HCT116 (cell line): ENCODE measurements around the gene ZNF683. TPM values are rescaled to one million over a fixed set of nuclear protein-coding genes. Genes with fewer than 3 reads are reported as not detected.

Experiments used
- ATAC-seq: fragments of 200-7000 bp; cut with Tn5 transposase; 2 replicates; pipeline ENCODE4 v1.9.1; 2020; ENCODE audit warnings: mild to moderate bottlenecking, moderate library complexity
- BruUV-seq: library from RNA; stranded (reverse); fragments of 400-500 nt; replicated peaks from 2 replicates; lab custom pipeline; 2021; lab: Mats Ljungman, UMichigan
- CTCF ChIA-PET: fragments of 300-600 bp; sonication (Branson Sonifier 250); formaldehyde crosslinking; loops from one replicate; lab custom pipeline; 2021; ENCODE audit warnings: antibody characterized with exemption; lab: Charles Lee
- POLR2A ChIA-PET: fragments of 300-600, 350-600 bp; sonication (Branson Sonifier 250); formaldehyde crosslinking; loops from one replicate; lab custom pipeline; 2021; ENCODE audit warnings: antibody characterized with exemption; lab: Charles Lee
- RAD21 ChIA-PET, 2 experiments: fragments of 300-600 bp; sonication (Branson Sonifier 250); formaldehyde crosslinking; loops; one replicate each; lab custom pipeline; 2023; ENCODE audit warnings: low total read pairs in 2 of 2; ENCODE audit not compliant: uncharacterized antibody in 2 of 2, unreplicated experiment in 2 of 2, low non-redundant PET in 1 of 2; lab: Charles Lee
- DNase-seq: peaks from one replicate; pipeline ENCODE4 v3.0.0-alpha.2; 2010; ENCODE audit warnings: low read depth, low spot score
- H2AFZ ChIP-seq: fragments of 200-600 bp; shearing (Covaris generic), sonication (generic); 2 replicates; pipeline ENCODE4 v1.6.1; 2017; ENCODE audit warnings: low read depth, mixed run types, mixed read lengths, antibody characterized with exemption, low read length; ENCODE audit not compliant: poor library complexity, severe bottlenecking
- H3K27ac ChIP-seq: 2 replicates; pipeline ENCODE4 v1.5.1; 2012; ENCODE audit warnings: low read depth, low read length
- H3K27me3 ChIP-seq: fragments of 200-600 bp; sonication (generic); 2 replicates; pipeline ENCODE4 v1.6.1; 2016; ENCODE audit warnings: mixed run types, low read length, mixed read lengths; ENCODE audit not compliant: insufficient read depth
- H3K36me3 ChIP-seq, 2 experiments: fragments of 200-500 bp in 1 of 2; fragments of 200-600 bp in 1 of 2; sonication (Bioruptor generic) in 1 of 2; sonication (generic) in 1 of 2; 2 replicates each; pipeline versions ENCODE4 v1.5.1 to v1.6.1; 2014 to 2016; ENCODE audit warnings: low read length in 2 of 2, inconsistent platforms in 1 of 2, mixed read lengths in 1 of 2, mixed run types in 1 of 2; ENCODE audit not compliant: insufficient read depth in 2 of 2, control insufficient read depth in 1 of 2
- H3K4me1 ChIP-seq, 2 experiments: fragments of 200-600 bp in 1 of 2; sonication (generic) in 1 of 2; 2 replicates each; pipeline versions ENCODE4 v1.5.1 to v1.6.1; 2012 to 2017; ENCODE audit warnings: low read length in 2 of 2, inconsistent platforms in 1 of 2, mild to moderate bottlenecking in 1 of 2, mixed read lengths in 1 of 2, mixed run types in 1 of 2, moderate library complexity in 1 of 2; ENCODE audit not compliant: insufficient read depth in 2 of 2, control insufficient read depth in 1 of 2
- H3K4me2 ChIP-seq: fragments of 200-600 bp; sonication (generic); 2 replicates; pipeline ENCODE4 v1.6.1; 2017; ENCODE audit warnings: mixed run types, low read length, mixed read lengths
- H3K4me3 ChIP-seq, 2 experiments: fragments of 200-600 bp in 1 of 2; sonication (generic) in 1 of 2; replicated peaks in 1 of 2; 2 replicates each; pipeline ENCODE4 v1.5.1; 2011 to 2016; ENCODE audit warnings: low read length in 2 of 2, control low read depth in 1 of 2, low read depth in 1 of 2, mild to moderate bottlenecking in 1 of 2, mixed read lengths in 1 of 2, mixed run types in 1 of 2
- H3K79me2 ChIP-seq: fragments of 200-600 bp; sonication (generic); 2 replicates; pipeline ENCODE4 v1.6.1; 2017; ENCODE audit warnings: mild to moderate bottlenecking, mixed run types, low read length, moderate library complexity, mixed read lengths; ENCODE audit not compliant: insufficient read depth
- H3K9ac ChIP-seq: fragments of 200-600 bp; sonication (generic); 2 replicates; pipeline ENCODE4 v1.6.1; 2016; ENCODE audit warnings: low read length, mixed read lengths
- H3K9me2 ChIP-seq: fragments of 200-600 bp; sonication (generic), shearing (Covaris generic); 2 replicates; pipeline ENCODE4 v1.6.1; 2017; ENCODE audit warnings: mixed run types, mild to moderate bottlenecking, moderate library complexity; ENCODE audit not compliant: insufficient read depth
- H3K9me3 ChIP-seq, 2 experiments: fragments of 200-500 bp in 1 of 2; fragments of 200-600 bp in 1 of 2; sonication (Bioruptor generic) in 1 of 2; sonication (generic) in 1 of 2; 2 replicates each; pipeline ENCODE4 v1.6.1; 2014 to 2017; ENCODE audit warnings: low read length in 2 of 2, mixed read lengths in 2 of 2, inconsistent platforms in 1 of 2, low read depth in 1 of 2, mild to moderate bottlenecking in 1 of 2, mixed run types in 1 of 2, moderate library complexity in 1 of 2; ENCODE audit not compliant: control insufficient read depth in 1 of 2, insufficient read depth in 1 of 2
- H4K20me1 ChIP-seq: fragments of 200-600 bp; sonication (generic), shearing (Covaris generic); 2 replicates; pipeline ENCODE4 v1.6.1; 2017; ENCODE audit warnings: mixed run types, mild to moderate bottlenecking, moderate library complexity; ENCODE audit not compliant: insufficient read depth
- CBX3 ChIP-seq: IDR thresholded peaks from 2 replicates; pipeline ENCODE4 v1.6.1; 2012; ENCODE audit warnings: low read depth
- CEBPB ChIP-seq: IDR thresholded peaks from 2 replicates; pipeline ENCODE4 v1.6.1; 2012; ENCODE audit warnings: low read depth
- ELF1 ChIP-seq: IDR thresholded peaks from 2 replicates; pipeline ENCODE4 v1.6.1; 2012; ENCODE audit warnings: low read depth, borderline replicate concordance
- EZH2 ChIP-seq: fragments of 200-600 bp; sonication (generic); IDR thresholded peaks from 2 replicates; pipeline ENCODE4 v1.6.1; 2017; ENCODE audit warnings: antibody characterized with exemption, mixed run types
- EZH2phosphoT487 ChIP-seq: fragments of 200-600 bp; IDR thresholded peaks from 2 replicates; pipeline ENCODE4 v1.6.1; 2018; ENCODE audit warnings: antibody characterized with exemption, borderline replicate concordance
- FOSL1 ChIP-seq: IDR thresholded peaks from 2 replicates; pipeline ENCODE4 v1.6.1; 2012; ENCODE audit warnings: low read depth
- POLR2A ChIP-seq: IDR thresholded peaks from 2 replicates; pipeline ENCODE4 v1.7.0; 2011; ENCODE audit warnings: borderline replicate concordance; ENCODE audit not compliant: insufficient read depth, insufficient read length; ENCODE audit errors: extremely low read depth
- POLR2AphosphoS5 ChIP-seq: IDR thresholded peaks from 2 replicates; pipeline ENCODE4 v1.6.1; 2011; ENCODE audit warnings: mild to moderate bottlenecking, low read depth, low read length, moderate library complexity
- RAD21 ChIP-seq: IDR thresholded peaks from 2 replicates; pipeline ENCODE4 v1.6.1; 2012; ENCODE audit warnings: low read depth, mild to moderate bottlenecking
- SIN3A ChIP-seq: IDR thresholded peaks from 2 replicates; pipeline ENCODE4 v1.6.1; 2012; ENCODE audit warnings: low read depth
- SP1 ChIP-seq: IDR thresholded peaks from 2 replicates; pipeline ENCODE4 v1.6.1; 2012; ENCODE audit warnings: low read depth
- SRF ChIP-seq: IDR thresholded peaks from 2 replicates; pipeline ENCODE4 v1.6.1; 2012; ENCODE audit warnings: low read depth
- TCF7L2 ChIP-seq: IDR thresholded peaks from 2 replicates; pipeline ENCODE4 v1.7.0; 2011; ENCODE audit warnings: borderline replicate concordance, inconsistent platforms; ENCODE audit not compliant: insufficient read depth, insufficient read length; ENCODE audit errors: extremely low read depth
- YY1 ChIP-seq: IDR thresholded peaks from 2 replicates; pipeline ENCODE4 v1.6.1; 2011; ENCODE audit warnings: low read length, low read depth, moderate library complexity, mild to moderate bottlenecking; ENCODE audit not compliant: insufficient replicate concordance; ENCODE audit errors: extremely low read depth
- ZBTB33 ChIP-seq: IDR thresholded peaks from 2 replicates; pipeline ENCODE4 v1.6.1; 2011; ENCODE audit warnings: mild to moderate bottlenecking, low read length, moderate library complexity; ENCODE audit not compliant: insufficient replicate concordance; ENCODE audit errors: extremely low read depth
- ZFX ChIP-seq: fragments of 450-650 bp; IDR thresholded peaks from 2 replicates; pipeline ENCODE4 v1.6.1; 2017
- ZNF274 ChIP-seq: fragments of 200-500 bp; sonication (Bioruptor generic); IDR thresholded peaks from 2 replicates; pipeline ENCODE4 v1.6.1; 2014; ENCODE audit warnings: mild to moderate bottlenecking, low read depth, low read length, inconsistent platforms
- intact Hi-C: fragments of 100-400 bp; cut with micrococcal nuclease; formaldehyde crosslinking; loops from 2 replicates; pipeline ENCODE4 v1.10.0; 2022
- total RNA-seq: library from RNA; stranded (reverse); gene quantifications from one replicate; pipeline ENCODE4 v1.2.1, GENCODE V29; 2021; ENCODE audit not compliant: unreplicated experiment
- TF ChIP-seq, protein P1 (sequence below): IDR thresholded peaks from 2 replicates; pipeline ENCODE4 v1.6.1; 2012

The ZNF683 gene
- total RNA-seq, 1 experiment from 2014 or later: not detected

DNA sequence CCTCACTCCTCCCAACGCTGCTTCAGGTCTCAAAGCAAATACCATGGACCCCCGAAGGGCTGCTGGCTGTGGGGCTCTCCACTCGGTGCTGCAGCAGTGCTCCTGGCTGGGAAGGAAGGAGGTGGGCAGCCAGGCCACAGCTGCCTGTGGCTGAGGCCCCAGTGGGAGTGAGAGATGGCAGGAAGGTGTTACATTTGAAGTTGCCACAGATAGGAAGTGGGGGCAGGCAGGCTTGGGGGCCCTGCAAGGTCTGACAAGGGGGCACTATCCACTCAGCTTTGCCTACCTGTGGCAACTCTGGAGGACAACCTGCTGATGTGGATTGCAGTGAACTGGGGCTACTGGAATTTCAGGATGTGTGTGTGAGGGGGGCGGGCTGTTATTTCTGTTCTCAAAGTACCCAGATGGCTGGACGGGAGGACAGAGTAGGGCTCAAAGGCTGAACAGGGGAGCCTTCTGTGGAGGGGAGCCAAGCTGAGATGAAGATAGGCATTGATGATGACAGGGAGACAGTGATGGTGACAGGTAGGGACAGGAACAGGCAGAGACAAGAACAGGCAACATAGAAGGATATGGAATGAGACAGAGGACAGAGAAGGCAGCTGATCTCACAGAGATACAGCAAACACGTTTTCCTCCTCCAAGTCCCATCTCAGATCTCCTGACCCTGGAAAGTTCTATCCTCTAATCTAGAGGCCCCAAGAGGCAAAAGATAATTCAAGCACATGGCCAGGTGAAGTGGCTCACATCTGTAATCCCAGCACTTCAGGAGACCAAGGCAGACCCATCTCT is 1.8 kb downstream of the ZNF683 start:
- ChIA-PET POLR2A (no interaction called here), RAD21 (no interaction called here), CTCF (interaction anchor here (1.2 kb wide), 1 partner anchor 91 kb away, joined by 3 read pairs; the partner anchor contains the start of gene SH3BGRL3)
- Histone ChIP-seq H3K4me2 (no peak overlapping the region), H3K9me3 (peaks cover 0 to 7% of the 10 kb centered on the region in 2 experiments; a peak in 1 of 4 replicates), H3K27ac (no peak overlapping the region), H3K27me3 (no peaks in the 10 kb centered on the region), H4K20me1 (no peaks in the 10 kb centered on the region), H3K79me2 (no peaks in the 10 kb centered on the region), H2AFZ (no peak overlapping the region), H3K4me3 (no peak overlapping the region), H3K4me1 (peaks cover 3% of the 10 kb centered on the region in 2 experiments; a peak in 1 of 4 replicates), H3K36me3 (no peaks in the 10 kb centered on the region), H3K9me2 (no peaks in the 10 kb centered on the region), H3K9ac (no peak overlapping the region)
- no peak for TF ChIP-seq CBX3
- intact Hi-C loops: no loop called here
- BruUV-seq: no TSS peak
- ATAC-seq (no peak), DNase-seq (no peak)

GRCh38 chr1:26368486-26368885 is 4.1 kb downstream of the ZNF683 start:
- POLR2A ChIA-PET: no interaction called here
- BruUV-seq: no TSS peak
- TF ChIP-seq ELF1 (no peak), CEBPB (no peak), ZFX (no peak), ZBTB33 (no peak), POLR2A (no peak), TCF7L2 (no peak), ZNF274 (no peak), EZH2phosphoT487 (no peak), POLR2AphosphoS5 (no peak), YY1 (no peak), RAD21 (no peak), SIN3A (no peak), SP1 (no peak), EZH2 (no peak), FOSL1 (no peak), SRF (no peak)
- TF ChIP-seq, protein P1, sequence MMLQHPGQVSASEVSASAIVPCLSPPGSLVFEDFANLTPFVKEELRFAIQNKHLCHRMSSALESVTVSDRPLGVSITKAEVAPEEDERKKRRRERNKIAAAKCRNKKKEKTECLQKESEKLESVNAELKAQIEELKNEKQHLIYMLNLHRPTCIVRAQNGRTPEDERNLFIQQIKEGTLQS: no peak

More at GRCh38 chr1:26368486-26368885, 4.1 kb downstream of the ZNF683 start:
- Histone ChIP-seq H4K20me1 (no peaks in the 10 kb centered on the region), H3K79me2 (no peaks in the 10 kb centered on the region), H3K4me3 (no peak overlapping the region), H2AFZ (no peak overlapping the region), H3K9ac (no peak overlapping the region), H3K4me1 (peaks cover 3 to 11% of the 10 kb centered on the region in 2 experiments; a peak in 3 of 4 replicates), H3K4me2 (no peak overlapping the region), H3K27me3 (no peaks in the 10 kb centered on the region), H3K36me3 (no peaks in the 10 kb centered on the region), H3K9me2 (no peaks in the 10 kb centered on the region), H3K9me3 (peaks cover 0 to 7% of the 10 kb centered on the region in 2 experiments; a peak in 1 of 4 replicates), H3K27ac (no peak overlapping the region)
- intact Hi-C loops: no loop called here
- DNase-seq (no peak), ATAC-seq (no peak)
- CTCF ChIA-PET: no interaction called here
- RAD21 ChIA-PET: no interaction called here
